ENCODE measurements around the gene EML6. TPM values are rescaled to one million over a fixed set of nuclear protein-coding genes. Genes with fewer than 3 reads are reported as not detected.

The EML6 gene
- total RNA-seq, 2 donors from 2014 or later = 0.46 to 10.7 TPM

DNA sequence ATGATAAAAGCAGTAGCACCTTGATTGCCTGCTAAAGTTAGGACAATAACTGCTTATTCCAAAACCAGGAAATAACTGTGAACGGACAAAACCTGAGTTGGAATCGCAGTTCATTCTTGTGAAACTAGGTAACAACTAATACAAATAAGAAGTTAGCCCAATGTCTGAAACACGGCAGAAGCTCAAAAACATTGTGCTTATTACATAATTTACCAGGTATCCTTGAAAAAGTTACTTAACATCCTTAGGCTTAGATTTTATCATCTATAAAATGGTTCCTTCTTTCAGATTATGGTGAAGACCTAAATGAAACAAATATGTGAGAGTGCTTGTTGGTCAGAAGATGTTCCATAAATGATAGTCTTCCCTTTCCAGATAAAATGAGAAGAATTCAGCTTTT lies 294.4 kb downstream of the EML6 start:
- H3K4me3 ChIP-seq = no peak overlapping the region
- TF ChIP-seq, protein P1, sequence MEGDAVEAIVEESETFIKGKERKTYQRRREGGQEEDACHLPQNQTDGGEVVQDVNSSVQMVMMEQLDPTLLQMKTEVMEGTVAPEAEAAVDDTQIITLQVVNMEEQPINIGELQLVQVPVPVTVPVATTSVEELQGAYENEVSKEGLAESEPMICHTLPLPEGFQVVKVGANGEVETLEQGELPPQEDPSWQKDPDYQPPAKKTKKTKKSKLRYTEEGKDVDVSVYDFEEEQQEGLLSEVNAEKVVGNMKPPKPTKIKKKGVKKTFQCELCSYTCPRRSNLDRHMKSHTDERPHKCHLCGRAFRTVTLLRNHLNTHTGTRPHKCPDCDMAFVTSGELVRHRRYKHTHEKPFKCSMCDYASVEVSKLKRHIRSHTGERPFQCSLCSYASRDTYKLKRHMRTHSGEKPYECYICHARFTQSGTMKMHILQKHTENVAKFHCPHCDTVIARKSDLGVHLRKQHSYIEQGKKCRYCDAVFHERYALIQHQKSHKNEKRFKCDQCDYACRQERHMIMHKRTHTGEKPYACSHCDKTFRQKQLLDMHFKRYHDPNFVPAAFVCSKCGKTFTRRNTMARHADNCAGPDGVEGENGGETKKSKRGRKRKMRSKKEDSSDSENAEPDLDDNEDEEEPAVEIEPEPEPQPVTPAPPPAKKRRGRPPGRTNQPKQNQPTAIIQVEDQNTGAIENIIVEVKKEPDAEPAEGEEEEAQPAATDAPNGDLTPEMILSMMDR (IDR thresholded peaks at IDR 0.05) = no peak
- TF ChIP-seq POLR2A (IDR thresholded peaks at IDR 0.05) (no peak), POLR2AphosphoS5 (IDR thresholded peaks at IDR 0.05) (no peak)
- H3K27ac ChIP-seq = no peak overlapping the region
- no peaks in the 10 kb centered on the region for H3K36me3 ChIP-seq
- H3K27me3 ChIP-seq (replicated peaks; ENCODE audit: insufficient read depth) = no peaks in the 10 kb centered on the region
- intact Hi-C loops (cut with DNase I) = loop anchor here (5.0 kb wide), 1 partner anchor 149 kb away; no protein-coding TSS in a partner anchor
- DNase-seq (ENCODE audit: low spot score) = no peak
- 77% methylated on average over 3 of the region's 3 CpGs for WGBS
- no peaks in the 10 kb centered on the region for H3K9me3 ChIP-seq
- H3K4me1 ChIP-seq (replicated peaks) = peaks cover 4% of the 10 kb centered on the region

DNA sequence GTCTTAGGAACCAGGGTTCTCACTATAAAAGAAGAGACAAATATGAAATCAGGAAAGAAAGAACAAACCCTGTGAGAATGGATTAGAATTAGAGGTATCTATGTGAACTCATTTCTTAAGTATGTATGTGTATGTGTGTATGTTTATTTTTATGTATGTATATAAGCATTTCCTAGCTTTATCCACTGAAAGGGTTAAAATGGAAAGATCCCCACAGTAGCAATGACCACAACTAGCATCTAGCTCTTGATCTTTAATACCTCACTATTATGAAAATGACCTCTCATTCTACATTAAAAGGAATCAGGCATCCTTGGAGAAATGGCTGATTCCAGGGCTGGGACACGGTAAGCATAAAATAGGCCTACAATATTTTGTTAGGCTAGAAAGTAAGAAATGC lies 295.2 kb downstream of the EML6 start:
- H3K9me3 ChIP-seq = no peaks in the 10 kb centered on the region
- no peak overlapping the region for H3K27ac ChIP-seq
- DNase-seq (ENCODE audit: low spot score) = no peak
- H3K27me3 ChIP-seq (replicated peaks; ENCODE audit: insufficient read depth) = no peaks in the 10 kb centered on the region
- intact Hi-C loops (cut with DNase I) = loop anchor here (5.0 kb wide), 1 partner anchor 149 kb away; no protein-coding TSS in a partner anchor
- H3K36me3 ChIP-seq = no peaks in the 10 kb centered on the region
- WGBS = 86% methylated on average over 1 of the region's 1 CpG
- H3K4me3 ChIP-seq = no peak overlapping the region
- H3K4me1 ChIP-seq (replicated peaks) = peaks cover under 1% of the 10 kb centered on the region
- TF ChIP-seq POLR2A (IDR thresholded peaks at IDR 0.05) (no peak), POLR2AphosphoS5 (IDR thresholded peaks at IDR 0.05) (no peak)
- TF ChIP-seq, protein P1 (IDR thresholded peaks at IDR 0.05) = no peak

DNA sequence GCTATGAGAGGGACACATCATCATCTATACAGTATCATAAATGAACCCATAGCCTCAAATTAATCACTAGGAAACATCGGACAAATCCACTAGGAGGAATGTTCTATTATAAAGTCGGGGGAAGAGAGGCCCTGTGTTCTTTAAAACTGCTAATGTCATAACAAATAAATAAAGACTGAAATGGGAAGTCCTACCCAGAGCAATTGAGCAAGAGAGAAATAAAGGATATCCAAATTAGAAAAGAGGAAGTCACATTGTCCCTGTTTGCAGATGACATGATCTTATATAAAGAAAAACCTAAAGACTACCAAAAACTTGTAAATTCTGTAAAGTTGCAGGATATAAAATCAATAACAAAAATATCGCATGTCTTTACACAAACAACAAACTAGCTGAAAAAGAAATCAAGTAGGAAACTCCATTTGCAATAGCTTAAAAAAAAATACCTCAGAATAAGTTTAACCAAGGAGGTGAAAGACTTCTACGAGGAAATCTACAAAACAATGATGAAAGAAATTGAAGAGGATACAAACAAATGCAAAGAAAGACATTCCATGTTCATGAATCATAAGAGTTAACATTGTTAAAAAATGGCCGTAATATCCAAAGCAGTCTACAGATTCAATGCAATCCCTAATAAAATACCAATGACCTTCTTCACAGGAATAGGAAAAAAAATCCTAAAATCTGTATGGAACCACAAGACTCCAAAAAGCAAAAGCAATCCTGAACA lies 296.2 kb downstream of the EML6 start:
- intact Hi-C loops (cut with DNase I) = loop anchor here (5.0 to 10.0 kb wide), 2 partner anchors 115 to 148 kb away; no protein-coding TSS in a partner anchor
- H3K4me3 ChIP-seq = no peak overlapping the region
- no peaks in the 10 kb centered on the region for H3K4me1 ChIP-seq (replicated peaks)
- H3K27me3 ChIP-seq (replicated peaks; ENCODE audit: insufficient read depth) = no peaks in the 10 kb centered on the region
- no peaks in the 10 kb centered on the region for H3K36me3 ChIP-seq
- TF ChIP-seq, protein P1 (IDR thresholded peaks at IDR 0.05) = no peak
- no peak for TF ChIP-seq POLR2A (IDR thresholded peaks at IDR 0.05)
- no peak for TF ChIP-seq POLR2AphosphoS5 (IDR thresholded peaks at IDR 0.05)
- no peak overlapping the region for H3K27ac ChIP-seq
- WGBS = 78% methylated on average over 5 of the region's 5 CpGs
- no peak for DNase-seq (ENCODE audit: low spot score)
- H3K9me3 ChIP-seq = no peaks in the 10 kb centered on the region

Small RNA genes within 50 kb of the gene (small RNA-seq; reads per million reads assigned to genes)
- gene RNU6-433P = 0 reads per million in 2 donors
- 0 reads per million in 2 donors for gene RNU7-81P
